Measurements from ENCODE around the gene CECR2. TPM values are rescaled to one million over a fixed set of nuclear protein-coding genes. Genes with fewer than 3 reads are reported as not detected.
A peak's percentile ranks its signal among the peaks of the same experiment; 100 is the strongest.
"Not testable (repeated sequence)": the region's sequence is repeated elsewhere in the genome, so short reads cannot be mapped to it uniquely, and the experiment has no call there.

The CECR2 gene
- polyA plus RNA-seq, 4 donors = 8.9 to 24.3 (median 15.5) TPM

- DNase-seq (ENCODE audit: low read depth in 4 of 4, low spot score in 2 of 4) = no peak
Measured at GRCh38 chr22:17400305-17400704, 31.0 kb downstream of the CECR2 start.

DNA sequence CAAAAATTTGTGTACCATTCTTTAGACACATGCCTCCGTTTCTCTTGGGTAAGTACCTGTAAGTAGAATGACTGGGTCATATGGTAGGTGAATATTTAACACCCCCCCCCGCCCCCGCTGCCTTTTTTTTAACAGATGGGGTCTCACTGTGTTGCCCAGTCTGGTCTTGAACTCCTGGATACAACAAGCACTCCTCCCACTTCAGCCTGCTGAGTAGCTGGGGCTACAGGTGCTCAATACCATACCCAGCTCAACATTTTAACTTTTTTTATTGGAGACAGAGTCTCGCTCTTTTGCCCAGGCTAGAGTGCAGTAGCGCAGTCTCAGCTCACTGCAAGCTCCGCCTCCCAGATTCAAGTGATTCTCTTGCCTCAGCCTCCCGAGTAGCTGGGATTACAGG, 32.5 kb downstream of the CECR2 start:
- DNase-seq (ENCODE audit: low read depth in 4 of 4, low spot score in 2 of 4) = no peak

- DNase-seq (ENCODE audit: low read depth in 4 of 4, low spot score in 2 of 4) = no peak
Measured at GRCh38 chr22:17402293-17402692, 33.0 kb downstream of the CECR2 start.

- no peak for DNase-seq (ENCODE audit: low read depth in 4 of 4, low spot score in 2 of 4)
Measured at GRCh38 chr22:17403906-17404305, 34.6 kb downstream of the CECR2 start.

DNA sequence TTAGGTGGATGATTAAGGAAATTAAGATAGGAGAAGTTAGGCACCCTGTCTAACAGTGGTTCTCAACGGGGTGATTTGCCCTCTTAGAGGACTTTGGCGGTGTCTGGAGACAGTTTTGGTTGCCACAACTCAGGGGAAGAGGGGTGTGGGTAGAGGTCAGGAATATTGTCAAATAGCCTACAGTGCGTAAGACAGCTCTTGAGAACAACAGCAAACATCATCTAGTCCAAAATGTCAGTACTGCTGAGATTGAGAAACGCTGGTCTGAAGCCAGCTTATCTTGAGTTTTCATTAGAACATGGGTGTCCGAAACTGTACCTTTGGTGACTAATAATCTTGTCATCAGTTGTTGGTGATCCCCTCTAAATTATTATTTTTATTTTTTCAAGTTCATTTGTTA, 38.4 kb downstream of the CECR2 start:
- no peak for DNase-seq (ENCODE audit: low read depth in 4 of 4, low spot score in 2 of 4)

- no peak for DNase-seq (ENCODE audit: low read depth in 4 of 4, low spot score in 2 of 4)
Measured at GRCh38 chr22:17410576-17410975, 41.3 kb downstream of the CECR2 start.

DNA sequence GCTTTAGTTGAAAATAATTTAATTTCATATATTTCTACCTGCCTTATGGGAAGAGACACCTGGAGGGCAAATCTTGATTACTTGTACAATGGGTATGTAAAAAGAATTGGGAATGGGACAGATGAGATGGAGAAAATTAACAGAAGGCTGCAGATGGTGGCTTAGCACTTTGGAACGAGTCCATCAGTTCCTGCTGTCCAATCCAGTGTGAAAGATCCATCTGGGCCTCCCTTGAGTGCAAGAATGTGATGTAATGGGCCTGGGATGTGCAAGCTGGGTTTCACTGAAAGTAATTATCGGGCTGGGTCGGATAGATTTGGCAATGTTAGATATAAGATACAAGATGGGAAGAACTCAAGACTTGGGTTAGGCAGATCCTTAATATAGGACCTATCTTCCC, 42.0 kb downstream of the CECR2 start:
- DNase-seq (ENCODE audit: low read depth in 4 of 4, low spot score in 2 of 4) = no peak

GRCh38 chr22:17412232-17412631, 43.0 kb downstream of the CECR2 start:
- no peak for DNase-seq (ENCODE audit: low read depth in 4 of 4, low spot score in 2 of 4)

GRCh38 chr22:17418890-17419324, 49.6 kb downstream of the CECR2 start:
- DNase-seq (ENCODE audit: low read depth in 4 of 4, low spot score in 2 of 4) = no peak

DNA sequence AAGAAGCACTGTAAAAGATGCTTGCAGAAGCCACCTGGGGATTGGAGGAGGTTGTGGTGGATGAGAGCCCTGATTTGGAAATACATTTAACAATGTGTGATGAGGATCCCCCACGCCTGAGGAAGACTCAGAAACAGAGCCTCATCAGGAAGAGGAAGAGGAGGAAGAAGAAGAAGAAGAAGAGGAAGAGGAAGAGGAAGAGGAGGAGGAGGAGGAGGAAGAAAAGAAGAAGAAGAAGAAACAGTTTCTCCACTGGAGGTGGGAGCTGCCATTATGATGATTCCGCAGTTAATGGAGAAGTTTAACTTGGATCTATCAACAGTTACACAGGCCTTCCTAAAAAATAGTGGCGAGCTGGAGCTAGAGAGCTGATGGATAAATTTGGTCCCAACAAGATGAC, 50.1 kb downstream of the CECR2 start:
- DNase-seq (ENCODE audit: low read depth in 4 of 4, low spot score in 2 of 4) = no peak

DNA sequence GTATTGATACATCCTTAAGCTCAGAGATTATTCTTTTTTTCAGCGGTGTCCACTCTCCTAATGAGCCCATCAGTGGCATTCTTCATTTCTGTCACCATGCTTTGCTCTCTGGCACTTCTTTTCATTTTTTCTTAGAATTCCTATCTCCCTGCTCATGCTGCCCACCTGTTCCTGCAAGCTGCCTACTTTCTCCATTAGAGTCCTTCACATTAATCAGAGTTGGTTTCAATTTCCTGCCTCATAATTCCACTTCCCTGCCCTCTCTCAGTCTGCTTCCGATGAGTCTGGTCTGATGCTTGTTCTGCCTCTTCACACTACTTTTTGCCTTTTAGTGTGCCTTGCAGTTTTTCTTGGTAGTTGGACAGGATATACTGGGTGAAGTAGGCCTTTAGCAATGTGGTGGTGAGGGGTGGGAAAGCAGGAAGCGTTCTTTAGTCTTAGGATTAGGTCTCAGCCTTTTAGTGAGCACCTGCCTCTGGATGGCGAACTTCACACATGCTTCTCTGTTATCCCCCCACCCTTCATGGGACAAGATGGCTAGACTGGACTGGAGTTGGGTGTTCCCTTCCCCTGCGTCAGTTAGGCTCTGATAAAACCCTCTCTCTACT, 53.6 kb downstream of the CECR2 start:
- DNase-seq (ENCODE audit: low read depth in 4 of 4, low spot score in 2 of 4) = no peak

DNA sequence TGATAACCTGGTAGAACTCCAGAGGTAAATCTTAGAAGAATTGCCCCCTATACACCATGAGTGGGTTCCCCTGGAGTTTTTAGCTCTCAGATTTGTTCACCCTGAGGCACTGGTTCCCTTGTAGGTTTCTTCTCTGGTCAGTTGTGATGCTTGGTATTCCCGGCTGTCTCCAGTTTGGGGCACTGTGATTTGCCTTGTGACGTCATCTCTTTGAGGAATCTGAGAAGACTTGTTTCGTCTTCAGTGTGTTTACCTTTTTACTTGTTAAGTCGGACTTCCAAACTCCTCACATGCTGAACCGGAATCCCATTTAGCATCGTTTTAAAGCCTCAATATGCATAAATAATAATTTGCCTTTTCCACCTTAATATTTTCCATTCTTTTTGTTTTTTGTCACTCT, 54.4 kb downstream of the CECR2 start:
- DNase-seq (ENCODE audit: low read depth in 4 of 4, low spot score in 2 of 4) = no peak

DNA sequence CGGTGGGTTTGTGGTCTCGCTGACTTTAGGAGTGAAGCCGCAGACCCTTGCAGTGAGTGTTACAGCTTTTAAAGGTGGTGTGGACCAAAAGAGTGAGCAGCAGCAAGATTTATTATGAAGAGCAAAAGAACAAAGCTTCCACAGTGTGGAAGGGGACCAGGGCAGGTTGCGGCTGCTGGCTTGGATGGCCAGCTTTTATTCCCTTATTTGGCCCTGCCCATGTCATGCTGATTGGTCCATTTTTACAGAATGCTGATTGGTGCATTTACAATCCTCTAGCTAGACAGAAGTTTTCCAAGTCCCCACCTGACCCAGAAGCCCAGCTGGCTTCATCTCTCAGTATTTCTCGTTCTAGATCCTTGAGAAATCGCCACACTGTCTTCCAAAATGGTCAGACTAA, 58.3 kb downstream of the CECR2 start:
- DNase-seq (ENCODE audit: low read depth in 4 of 4, low spot score in 2 of 4) = not testable (repeated sequence)

DNA sequence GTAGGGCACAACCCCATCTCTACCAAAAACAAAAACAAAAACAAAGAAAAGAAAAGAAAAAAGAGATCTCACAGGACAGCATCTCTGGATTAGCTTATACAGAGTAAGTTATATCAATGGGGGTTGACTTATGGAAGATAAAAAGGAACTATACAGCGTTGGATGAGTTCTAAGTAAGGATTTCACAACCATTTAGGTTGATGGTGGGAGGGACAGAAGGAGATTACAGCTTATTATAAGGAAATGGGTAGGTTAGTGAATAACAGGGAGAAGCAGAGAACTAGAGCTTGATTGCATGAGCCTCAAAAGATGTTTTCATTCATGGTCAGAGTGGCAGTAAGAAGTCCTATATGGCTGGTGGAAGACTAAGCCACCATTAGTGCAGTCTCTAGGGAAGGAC, 60.3 kb downstream of the CECR2 start:
- no peak for DNase-seq (ENCODE audit: low read depth in 4 of 4, low spot score in 2 of 4)

DNA sequence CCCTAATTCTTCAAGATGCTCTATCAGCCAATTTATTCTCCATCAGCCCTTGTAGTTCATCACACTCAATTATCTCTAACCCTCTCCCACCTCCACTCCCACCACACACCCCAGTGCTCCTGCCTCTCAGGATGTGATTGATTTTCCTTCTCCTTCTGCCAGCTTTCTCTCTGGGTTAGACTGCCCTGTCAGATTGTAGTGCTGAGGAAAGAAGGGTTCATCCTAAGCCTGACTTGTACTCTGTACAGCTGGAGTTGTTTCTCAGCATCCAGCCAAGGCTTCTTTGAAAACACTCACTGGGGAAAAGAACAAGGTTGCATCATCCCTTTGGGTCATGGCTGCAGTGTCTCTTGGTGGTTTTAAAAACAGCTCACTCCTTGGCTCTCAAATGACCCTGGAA, 61.2 kb downstream of the CECR2 start:
- DNase-seq (ENCODE audit: low read depth in 4 of 4, low spot score in 2 of 4) = no peak

- DNase-seq (ENCODE audit: low read depth in 4 of 4, low spot score in 2 of 4) = no peak
Measured at GRCh38 chr22:17431179-17431578, 61.9 kb downstream of the CECR2 start.

GRCh38 chr22:17434856-17435255, 65.6 kb downstream of the CECR2 start:
- no peak for DNase-seq (ENCODE audit: low read depth in 4 of 4, low spot score in 2 of 4)

DNA sequence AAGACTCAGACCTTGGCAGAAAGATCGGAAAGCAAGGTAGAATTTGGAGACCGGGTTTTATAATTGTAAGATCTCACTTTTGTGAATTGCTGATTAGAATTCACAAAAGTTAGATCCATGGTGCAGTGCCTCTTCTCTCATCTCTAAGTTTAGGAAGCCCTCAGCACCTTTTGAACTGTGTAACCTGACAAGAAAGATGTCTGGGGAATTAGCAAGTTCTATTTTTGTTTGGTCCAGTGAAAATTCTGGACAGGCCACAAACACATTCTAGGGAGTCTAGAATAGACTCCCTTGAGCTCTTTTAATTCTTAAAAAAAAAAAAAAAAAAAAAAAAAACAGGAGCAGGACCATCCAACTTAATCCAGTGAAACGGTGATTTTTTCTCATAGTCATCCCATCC, 66.1 kb downstream of the CECR2 start:
- DNase-seq (ENCODE audit: low read depth in 4 of 4, low spot score in 2 of 4) = no peak

DNA sequence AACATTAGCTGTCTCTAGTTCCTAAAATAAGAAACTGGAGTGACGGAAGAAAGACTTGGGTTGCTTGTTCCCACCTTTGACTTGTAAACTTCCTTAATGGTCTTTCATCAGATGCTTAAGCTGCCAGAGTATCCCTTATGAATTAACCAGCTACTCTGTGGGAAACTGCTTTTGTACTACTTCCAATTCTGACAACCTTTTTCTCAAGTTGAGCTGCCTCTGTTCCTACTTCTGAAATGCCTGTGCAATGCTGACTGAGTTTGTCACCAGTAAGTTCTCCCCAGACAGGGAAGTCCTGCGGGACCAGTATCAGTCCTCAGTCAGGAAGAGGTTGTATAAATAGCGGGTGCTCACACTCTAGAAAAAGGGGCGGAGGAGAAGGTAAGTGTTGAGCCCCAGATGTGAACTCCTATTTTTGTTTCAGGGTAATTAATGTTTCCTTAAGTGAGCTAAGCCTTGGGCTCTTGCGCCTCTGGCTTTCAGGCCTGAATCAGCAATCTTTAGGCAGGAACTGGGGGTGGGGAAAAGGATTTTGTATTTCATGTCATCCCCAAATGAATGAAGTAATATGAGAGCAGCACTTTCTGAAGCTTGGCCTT, 67.2 kb downstream of the CECR2 start:
- DNase-seq (ENCODE audit: low read depth in 4 of 4, low spot score in 2 of 4) = peak in 2 of 4 donors; percentile 39 to 55

- DNase-seq (ENCODE audit: low read depth in 4 of 4, low spot score in 2 of 4) = no peak
Measured at GRCh38 chr22:17436981-17437412, 67.7 kb downstream of the CECR2 start.

DNA sequence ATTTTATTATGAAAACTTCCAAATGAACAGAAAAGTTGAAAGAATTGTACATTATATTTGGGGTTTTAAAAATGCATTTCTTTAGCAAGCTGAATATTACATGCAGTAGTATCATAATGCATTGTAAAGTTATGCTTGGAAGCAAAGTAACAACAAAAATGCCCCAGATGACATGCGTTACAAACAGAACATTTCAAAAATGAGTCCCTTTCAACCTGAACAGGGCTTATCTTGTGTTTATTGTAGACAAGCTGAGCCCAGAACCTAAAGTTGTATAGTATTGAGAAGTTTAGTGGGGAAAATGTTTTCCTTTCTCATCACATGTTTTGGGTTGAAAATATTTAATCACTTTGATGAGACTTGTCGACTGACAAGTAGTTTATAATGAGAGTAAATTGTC, 68.8 kb downstream of the CECR2 start:
- no peak for DNase-seq (ENCODE audit: low read depth in 4 of 4, low spot score in 2 of 4)

GRCh38 chr22:17441326-17441725, 72.1 kb downstream of the CECR2 start:
- DNase-seq (ENCODE audit: low read depth in 4 of 4, low spot score in 2 of 4) = no peak
